HG02610 (cell line): ENCODE data around the gene RHEX.
A peak's percentile ranks its signal among the peaks of the same experiment; 100 is the strongest.
"Not testable (repeated sequence)": the region's sequence is repeated elsewhere in the genome, so short reads cannot be mapped to it uniquely, and the experiment has no call there.

Source experiments
- ATAC-seq: cut with Tn5 transposase; IDR thresholded peaks from one replicate; pipeline ENCODE4 v1.9.1; 2021; ENCODE audit warnings: mild to moderate bottlenecking, moderate library complexity; ENCODE audit not compliant: unreplicated experiment

RHEX gene

DNA sequence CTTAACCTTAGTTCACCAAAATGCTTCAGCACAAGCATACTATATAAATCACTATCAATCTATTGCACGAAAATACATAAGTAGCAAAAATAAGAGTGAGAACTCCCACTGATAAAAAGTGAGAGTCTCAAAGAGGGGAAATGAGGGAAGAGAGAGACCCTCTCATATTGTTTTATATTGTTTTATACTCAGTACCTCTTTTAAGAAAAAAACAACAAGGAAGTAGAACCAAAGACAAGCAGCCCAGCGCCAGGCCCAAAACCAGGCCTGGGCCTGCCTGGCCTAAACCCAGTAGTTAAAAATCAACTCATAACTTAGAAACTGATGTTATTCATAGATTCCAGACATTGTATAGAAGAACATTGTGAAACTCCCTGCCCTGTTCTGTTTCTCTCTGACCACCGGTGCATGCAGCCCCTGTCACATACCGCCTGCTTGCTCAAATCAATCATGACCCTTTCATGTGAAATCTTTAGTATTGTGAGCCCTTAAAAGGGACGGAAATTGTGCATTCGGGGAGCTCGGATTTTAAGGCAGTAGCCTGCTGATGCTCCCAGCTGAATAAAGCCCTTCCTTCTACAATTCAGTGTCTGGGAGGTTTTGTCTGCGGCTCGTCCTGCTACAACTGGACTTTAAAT lies 5.4 kb downstream of the RHEX start:
- not testable (repeated sequence) for ATAC-seq

DNA sequence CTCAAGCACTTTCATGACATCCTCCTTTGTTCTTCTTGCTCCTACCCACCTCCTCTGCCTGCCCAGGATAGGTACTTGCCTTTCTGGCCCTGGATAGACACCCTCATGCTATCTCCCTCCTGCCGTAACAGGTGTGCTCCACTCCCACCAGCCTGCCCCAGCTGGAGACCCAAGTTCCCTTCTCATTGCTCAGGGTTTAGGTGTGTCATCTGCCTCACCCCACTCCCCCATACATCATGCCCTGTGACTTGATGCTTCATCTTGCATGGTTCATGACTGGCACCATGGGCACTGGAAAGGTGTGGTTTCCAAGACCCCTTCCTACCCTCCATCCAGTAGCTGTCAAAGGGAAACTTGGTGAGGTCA lies 5.9 kb downstream of the RHEX start:
- ATAC-seq = no peak

DNA sequence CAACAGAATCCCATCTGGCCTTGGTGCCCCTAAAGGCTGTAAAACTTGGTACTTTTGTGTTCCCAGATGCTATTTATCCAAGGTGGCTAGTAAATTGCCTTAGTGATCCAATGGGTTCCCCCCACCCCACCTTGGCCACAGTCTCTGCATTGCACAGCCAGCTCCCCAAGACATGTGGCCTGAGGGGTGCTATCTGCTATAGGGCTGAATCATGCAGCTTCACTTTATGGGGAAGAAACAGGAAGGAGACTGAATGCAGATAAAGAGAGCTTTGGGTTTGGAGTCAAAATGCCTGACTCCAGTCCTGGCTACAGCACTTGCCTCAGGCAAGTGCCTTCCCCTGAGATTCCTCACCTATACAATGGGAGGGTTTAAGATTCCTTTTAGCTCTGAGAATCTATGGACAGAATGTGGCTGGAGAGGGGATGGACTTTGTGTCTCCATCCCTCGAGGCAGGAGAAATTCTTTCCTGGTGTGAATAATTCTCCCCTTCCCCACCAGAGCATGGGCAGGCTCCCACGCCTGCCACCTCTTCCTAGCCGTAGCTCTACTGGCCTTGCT lies 6.5 kb downstream of the RHEX start:
- ATAC-seq = no peak

DNA sequence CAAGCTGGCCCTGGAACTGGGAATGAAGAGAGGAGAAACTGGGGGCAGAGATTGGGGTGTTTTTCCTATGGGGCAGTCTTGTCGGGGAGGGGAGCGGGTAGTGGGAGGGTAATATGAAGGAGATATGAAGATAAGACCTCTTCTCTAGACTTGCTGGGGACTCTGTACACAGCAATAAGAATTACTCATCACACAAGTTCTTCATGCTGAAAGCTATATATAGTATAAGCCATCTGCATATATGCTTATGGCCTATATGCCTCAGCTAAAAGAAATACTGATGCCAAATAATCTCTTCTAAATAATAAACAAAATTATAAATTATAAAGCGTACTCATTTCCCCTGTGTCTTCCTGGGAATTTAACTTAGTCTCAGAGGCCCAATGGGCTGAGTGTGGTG lies 7.9 kb downstream of the RHEX start:
- ATAC-seq = no peak

DNA sequence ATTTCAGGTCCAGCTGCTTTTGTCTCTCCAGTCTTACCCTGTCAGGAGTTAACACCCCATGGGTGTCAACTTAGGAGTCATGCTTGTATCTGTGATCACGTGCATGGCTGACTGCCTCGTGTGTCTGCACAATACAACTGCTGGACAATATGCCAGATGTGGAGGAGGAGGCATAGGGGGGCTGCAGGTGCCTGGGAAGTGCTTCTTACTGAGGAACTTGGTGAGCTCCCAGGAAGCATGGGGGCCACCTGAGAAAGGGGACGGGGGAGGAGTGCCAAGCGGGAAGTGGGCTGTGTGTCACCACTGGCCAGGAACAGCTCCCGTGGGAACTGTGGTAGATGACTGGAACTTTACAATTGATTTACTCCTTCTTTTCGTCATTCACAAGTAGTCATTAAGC lies 9.5 kb downstream of the RHEX start:
- ATAC-seq = no peak

DNA sequence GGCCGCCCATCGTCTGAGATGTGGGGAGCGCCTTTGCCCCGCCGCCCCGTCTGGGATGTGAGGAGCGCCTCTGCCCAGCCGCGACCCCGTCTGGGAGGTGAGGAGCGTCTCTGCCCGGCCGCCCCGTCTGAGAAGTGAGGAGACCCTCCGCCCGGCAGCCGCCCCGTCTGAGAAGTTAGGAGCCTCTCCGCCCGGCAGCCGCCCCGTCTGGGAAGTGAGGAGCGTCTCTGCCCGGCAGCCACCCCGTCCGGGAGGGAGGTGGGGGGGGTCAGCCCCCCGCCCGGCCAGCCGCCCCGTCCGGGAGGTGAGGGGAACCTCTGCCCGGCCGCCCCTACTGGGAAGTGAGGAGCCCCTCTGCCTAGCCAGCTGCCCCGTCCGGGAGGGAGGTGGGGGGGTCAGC lies 11.0 kb downstream of the RHEX start:
- not testable (repeated sequence) for ATAC-seq

DNA sequence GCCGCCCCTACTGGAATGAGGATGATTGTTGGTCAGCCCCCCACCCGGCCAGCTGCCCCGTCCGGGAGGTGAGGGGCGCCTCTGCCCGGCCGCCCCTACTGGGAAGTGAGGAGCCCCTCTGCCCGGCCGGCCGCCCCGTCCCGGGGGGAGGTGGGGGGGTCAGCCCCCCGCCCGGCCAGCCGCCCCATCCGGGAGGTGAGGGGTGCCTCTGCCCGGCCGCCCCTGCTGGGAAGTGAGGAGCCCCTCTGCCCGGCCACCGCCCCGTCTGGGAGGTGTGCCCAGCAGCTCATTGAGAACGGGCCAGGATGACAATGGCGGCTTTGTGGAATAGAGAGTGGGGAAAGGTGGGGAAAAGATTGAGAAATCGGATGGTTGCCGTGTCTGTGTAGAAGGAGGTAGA lies 11.5 kb downstream of the RHEX start:
- ATAC-seq = not testable (repeated sequence)

DNA sequence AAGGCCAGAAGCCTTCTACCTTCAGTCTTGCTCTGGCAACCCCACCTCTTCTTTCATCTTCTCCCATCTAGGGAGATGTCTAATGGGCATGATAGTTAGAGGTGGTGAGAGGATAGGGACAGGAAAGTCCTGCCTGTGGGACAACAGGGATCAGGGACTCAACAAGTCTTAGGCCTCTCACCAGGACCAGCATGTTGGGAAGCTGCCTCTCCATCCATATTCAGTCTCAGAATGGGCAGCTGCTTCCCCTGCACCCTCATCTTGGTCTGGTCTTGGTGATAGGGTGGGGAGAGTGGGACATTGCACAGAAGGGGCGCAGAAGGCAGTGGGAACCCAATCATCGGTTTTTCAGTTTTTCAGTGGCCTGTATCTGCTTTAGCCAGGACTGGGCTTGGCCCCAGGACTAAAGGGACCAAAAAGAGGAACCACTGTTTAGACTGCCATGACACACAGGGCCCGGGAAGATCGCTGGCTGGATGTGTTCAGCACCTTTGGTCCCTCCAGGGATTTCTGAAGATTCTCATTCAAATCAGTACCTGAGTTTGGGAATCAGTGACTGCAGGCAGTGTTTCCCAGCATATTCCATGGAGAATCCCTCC lies 12.7 kb downstream of the RHEX start:
- no peak for ATAC-seq

DNA sequence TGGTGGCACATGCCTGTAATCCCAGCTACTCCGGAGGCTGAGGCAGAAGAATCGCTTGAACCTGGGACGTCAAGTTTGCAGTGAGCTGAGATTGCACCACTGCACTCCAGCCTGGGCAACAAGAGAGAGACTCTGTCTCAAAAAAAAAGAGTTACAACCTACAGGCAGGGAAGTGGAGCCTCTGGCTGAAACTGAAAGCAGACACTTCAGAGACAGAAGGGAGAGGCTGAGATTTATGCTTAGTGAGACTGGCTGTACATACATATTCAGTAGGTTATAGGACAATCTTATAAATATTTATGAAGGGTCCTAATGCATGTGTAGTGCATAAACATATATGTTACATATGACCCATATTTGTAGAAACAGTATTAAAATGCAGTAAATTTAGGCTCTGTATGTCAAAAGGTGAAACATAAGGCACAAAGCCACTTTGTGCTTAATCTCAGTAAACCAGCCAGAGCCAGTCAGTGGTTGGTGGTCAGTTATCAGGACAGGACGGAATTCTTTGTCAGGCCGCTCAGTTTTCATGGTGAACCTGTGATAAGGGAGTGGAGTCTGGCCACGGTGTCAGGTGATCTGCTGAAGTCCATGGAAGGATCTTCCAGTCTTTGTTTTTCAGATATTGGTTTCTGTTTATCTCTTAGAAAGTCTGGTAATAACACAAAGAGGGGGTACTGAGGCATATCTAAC lies 13.7 kb downstream of the RHEX start:
- peak; percentile 81 for ATAC-seq

DNA sequence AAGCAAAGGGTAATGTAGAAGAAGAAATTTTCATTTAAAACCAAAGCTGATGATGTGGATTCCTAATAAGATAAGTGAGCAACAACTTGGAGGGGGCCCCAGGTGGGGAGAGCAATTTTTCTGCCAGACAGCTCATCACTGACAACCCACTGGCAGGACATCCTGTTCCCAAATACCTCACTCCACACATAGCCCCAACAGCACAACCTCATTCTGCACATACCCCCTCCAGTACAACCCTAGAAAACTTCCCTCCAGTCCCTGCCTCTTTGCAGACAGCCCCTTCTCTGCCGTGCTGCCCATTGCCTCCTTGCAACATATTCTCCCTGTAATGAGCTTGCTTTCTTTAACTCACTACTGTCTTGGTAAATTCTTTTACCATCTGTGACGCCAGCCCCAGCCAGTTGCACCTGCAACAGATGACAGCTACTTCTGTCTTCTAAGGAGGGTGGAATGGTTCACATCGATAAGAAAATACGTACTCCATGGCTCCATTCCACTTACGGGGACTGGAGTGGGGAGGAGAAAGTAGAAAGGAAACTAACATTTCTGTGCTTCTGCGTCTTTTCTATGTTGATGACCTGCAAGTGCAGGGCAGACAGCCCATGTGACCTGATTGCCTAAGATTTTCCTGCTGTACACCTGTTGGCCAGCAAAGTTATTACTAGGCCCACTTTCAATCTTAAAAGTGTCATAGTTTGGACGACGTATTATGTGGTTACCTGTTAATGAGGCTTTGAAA lies 14.7 kb downstream of the RHEX start:
- no peak for ATAC-seq

DNA sequence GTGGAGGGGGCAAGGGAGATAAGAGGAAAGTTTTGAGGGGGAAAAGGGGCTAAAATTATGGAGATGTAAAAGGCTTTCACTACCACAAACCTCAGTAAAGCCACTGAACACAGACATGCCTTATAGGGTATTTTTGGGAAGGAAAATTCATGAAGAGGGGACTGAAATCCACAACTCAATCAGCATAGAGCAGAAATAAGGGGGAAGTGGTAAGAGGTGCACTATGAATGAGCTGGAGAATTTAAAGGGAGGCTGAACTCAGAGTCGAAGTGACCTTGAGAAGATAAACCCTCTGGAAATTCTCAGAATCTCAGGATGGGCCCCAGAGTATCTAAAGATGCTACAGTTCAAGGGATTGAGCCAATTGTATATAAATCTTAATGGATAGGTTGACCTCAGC lies 15.3 kb downstream of the RHEX start:
- ATAC-seq = no peak

DNA sequence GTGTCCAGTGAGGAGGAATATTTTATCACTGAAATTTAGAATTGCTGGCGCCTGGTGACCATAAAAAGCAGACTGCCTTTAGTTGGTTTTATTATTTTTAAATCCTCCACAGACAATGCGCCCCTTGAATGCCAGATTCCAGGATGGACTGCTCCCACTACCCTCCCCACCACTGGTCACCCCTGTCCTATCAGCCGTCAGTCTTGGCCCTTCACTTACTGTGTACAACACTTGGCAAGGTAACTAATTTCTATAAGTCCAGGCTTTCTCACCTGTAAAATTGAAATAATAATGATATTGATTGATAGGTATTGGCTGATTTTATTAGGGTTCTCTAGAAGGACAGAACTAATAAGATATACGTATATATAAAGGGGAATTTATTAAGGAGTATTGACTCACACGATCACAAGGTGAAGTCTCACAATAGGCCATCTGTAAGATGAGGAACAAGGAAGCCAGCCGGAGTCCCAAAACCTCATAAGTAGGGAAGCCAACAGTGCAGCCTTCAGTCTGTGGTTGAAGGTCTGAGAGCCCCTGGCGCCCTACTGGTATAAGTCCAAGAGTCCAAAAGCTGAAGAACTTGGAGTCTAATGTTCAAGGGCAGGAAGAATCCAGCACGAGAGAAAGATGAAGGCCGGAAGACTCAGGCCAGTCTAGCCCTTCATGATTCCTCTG lies 17.8 kb downstream of the RHEX start:
- ATAC-seq = no peak

DNA sequence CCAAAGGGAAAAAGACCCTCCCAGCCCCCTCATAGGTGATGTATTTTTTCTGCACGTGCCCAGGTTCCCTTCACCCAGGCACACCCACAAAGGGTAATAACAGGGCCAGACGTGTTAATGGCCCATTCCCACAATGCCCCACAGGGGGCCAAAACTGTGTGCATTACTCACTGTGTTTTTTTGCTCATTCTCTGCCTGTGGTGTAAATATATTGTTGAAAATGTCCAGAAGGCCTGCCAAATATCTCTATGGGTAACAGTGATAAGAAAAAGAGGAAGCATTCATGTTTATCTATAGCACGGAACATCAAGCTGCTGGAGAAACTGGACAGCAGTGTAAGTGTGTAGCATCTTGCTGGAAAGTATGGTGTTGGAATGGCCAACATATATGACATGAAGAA lies 21.9 kb downstream of the RHEX start:
- no peak for ATAC-seq

DNA sequence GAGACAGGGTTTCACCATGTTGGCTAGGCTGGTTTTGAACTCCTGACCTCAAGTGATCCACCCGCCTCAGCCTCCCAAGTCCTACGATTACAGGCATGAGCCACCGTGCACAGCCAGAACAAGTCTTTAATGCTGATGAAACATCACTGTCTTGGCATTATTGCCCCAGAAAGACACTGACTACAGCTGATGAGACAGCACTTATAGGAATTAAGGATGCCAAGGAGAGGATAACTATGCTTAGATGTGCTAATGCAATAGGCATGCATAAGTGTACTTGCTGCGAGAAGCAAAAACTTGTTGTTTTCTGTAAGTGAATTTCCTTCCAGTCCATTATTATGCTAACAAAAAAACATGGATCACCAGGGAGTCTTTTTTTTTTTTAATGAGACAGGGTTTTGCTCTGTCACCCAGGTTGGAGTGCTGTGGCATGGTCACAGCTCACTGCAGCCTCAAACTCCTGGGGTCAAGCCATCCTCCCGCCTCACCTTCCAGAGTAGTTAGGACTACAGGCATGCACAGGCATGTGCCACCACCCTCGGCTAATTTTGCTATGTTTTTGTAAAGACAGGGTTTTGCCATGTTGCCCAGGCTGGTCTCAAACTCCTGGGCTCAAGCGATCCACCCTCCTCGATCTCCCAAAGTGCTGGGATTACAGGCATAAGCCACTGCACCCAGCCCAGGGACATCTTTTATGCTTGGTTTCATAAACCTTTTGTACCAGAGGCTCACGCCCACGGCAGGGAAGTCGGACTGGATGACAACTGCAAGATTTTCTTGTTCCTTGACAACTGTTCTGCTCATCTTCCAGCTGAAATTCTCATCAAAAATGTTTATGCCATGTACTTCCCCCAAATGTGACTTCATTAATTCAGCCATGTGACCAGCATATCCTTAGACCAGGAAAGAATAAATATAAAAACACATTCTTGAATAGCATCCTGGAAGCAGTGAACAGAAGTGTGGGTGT lies 23.1 kb downstream of the RHEX start:
- no peak for ATAC-seq

DNA sequence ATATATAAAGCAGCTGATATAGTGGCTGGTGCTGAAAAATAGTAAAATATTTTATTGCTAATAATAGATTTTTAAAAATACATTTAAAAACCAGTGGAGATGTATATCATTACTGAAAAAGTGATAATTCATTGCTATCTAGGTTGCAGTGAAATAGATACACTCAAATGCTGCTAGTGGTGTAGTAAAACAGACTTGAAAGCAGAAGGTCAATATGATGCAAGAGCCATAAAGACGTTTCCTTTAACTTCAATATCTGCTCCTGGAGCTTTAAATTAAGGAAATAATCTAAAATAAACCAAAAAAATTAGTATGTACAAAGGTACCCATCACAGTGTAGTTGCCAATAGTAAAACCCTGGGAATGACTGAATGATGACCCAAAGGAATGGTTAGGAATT lies 26.2 kb downstream of the RHEX start:
- ATAC-seq = no peak

DNA sequence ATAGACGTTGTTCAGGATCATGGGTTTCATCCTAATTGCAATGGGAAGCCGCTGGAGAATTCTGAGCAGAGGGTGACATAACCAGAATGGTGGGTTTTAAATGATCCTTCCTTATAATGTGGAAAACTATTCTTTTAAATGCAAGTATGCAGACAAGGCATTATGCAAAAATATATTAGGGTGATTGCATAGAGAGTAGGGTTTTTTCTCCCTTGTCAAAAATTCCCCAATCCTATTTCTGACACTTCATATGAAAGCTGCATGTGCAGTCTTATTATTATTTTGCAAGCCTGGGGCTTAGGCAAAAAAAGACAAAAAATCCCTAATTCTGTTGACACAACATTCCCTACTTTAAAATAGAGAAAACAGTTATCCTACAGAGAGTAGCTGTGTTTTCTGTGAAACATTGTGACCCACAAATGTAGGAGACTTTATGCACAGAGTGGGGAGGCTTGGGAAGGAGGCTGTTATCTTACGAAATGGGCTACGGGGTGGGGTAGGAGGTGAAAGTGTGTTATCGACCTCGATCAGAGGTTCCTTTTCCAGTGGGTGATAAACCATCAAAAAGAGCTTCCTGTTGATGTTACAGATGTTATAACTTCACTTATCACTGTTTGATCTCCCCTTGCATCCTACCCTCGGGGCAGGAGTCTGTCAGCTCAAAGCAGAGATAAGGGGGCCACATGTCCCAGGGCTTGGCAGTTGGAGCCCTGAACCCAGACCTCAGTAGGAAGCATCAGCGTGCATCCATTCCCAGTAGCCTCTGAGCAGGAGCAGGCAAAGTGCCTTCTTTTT lies 27.2 kb downstream of the RHEX start:
- no peak for ATAC-seq

DNA sequence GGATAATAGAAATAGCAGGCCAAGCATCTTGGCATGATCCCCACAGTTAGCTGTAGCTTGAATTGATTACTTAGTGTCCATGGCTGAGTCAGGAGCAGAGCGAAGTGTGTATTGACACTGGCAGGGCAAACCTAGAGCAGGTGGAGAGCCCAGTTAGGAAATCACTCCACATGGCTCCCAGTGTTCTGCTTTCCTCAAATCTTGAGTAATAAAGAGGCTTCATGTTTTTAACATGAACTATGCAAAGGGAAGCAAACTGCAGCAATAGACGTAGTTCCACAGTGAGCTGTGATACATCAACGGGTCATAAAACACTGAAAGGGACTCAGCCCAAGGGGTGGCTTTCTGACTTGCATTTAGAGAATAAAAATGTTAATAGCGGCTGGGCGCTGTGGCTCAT lies 28.9 kb downstream of the RHEX start:
- ATAC-seq = no peak

DNA sequence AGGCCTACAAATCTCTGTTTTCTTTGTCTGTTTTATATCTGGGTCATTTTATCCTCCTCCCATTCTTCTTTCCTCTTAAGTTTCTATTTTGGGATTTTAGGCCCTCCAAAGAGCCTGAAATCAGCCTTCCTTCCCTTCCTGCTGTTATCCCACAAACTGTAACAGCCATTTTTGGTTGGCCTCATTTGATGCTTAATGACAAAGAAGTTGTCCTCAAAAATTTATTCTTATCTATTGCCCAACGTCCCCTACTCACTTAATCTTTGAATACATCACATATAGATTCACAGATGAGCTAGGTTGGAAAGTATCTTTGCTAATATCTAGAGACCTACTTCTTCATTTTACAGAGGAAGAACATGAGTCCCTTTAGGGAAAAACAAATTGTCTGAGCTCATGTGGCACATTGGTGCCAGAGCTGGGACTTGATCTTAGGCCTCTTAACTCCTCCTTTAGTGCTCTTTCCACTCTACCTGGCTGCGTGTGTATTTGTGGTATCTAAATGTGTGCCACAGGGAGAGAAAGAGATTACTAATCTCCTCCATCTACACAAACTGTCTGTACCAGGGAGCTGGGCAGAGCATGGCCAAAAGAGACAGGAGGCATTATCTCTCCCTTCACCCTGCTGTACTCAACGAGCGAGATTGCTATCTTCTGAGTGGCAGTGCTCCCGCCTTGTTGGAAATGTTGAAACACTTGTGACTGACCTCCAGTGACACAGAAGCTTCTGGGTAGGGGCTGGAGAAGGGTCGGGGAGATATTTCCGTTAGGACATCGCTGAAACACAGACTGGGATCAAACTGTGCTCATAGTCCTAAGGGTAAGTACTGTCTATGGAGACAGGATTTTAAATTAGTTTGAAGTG lies 30.1 kb downstream of the RHEX start:
- ATAC-seq = no peak
